Measurements from ENCODE around the gene ERMP1. TPM values are rescaled to one million over a fixed set of nuclear protein-coding genes. Genes with fewer than 3 reads are reported as not detected.

ERMP1 gene
- polyA plus RNA-seq, 3 donors: 2.5 to 3.7 (median 3.6) TPM

DNA sequence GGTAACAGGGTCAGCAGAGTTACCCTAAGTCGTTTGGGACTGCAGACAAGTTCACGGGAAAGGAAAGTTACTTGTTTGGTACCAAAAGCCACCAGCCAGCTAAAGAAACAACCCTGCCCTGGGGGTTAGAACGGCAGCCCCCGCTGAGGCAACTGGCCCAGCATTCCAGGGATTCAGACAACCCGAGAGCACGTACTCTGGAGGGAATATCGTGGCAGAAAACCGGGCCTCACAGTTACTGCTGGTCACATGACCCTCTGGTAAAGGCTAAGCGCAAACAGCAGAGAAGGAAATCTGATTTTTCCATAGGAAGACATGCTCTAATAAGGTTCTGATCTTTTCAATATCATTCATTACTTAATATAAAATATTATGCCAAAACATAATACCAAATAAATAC, 35.3 kb upstream of the ERMP1 start:
- no peak overlapping the region for H3K4me2 ChIP-seq (replicated peaks; ENCODE audit: extremely low read depth, low read length, poor library complexity, severe bottlenecking)
- no peak overlapping the region for H3K27ac ChIP-seq (ENCODE audit: low read depth in 1 of 2, low read length in 2 of 2)
- H3K4me1 ChIP-seq (ENCODE audit: control insufficient read depth in 1 of 2, insufficient read depth in 2 of 2, low read length in 2 of 2): no peaks in the 10 kb centered on the region
- intact Hi-C loops (cut with micrococcal nuclease): no loop called here
- no peak for DNase-seq
- no peak overlapping the region for H3K4me3 Mint-ChIP-seq
- H3K27ac Mint-ChIP-seq: no peak overlapping the region
- no peak for TF ChIP-seq CTCF (IDR thresholded peaks at IDR 0.05)
- H2AFZ ChIP-seq (ENCODE audit: insufficient read depth, low read depth, low read length, poor library complexity, severe bottlenecking): no peak overlapping the region
- no peak overlapping the region for H3K9ac ChIP-seq (ENCODE audit: insufficient read depth, low read length, poor library complexity, severe bottlenecking)
- no peak overlapping the region for H3K4me3 ChIP-seq (replicated peaks in 1 of 3; ENCODE audit: low read depth in 2 of 3, low read length in 3 of 3)
- H3K4me1 Mint-ChIP-seq: no peaks in the 10 kb centered on the region
- H3K36me3 Mint-ChIP-seq: peaks cover 0 to 1% of the 10 kb centered on the region in 2 donors
- no peaks in the 10 kb centered on the region for H3K79me2 ChIP-seq (ENCODE audit: insufficient read depth, low read length)
- no peaks in the 10 kb centered on the region for H4K20me1 ChIP-seq (ENCODE audit: insufficient read depth, low read length)
- H3K27me3 ChIP-seq (ENCODE audit: control insufficient read depth in 2 of 2, insufficient read depth in 2 of 2, low read length in 2 of 2): no peaks in the 10 kb centered on the region
- no peaks in the 10 kb centered on the region for H3K9me3 ChIP-seq (replicated peaks in 1 of 2; ENCODE audit: control insufficient read depth in 1 of 2, insufficient read depth in 1 of 2, low read length in 2 of 2)
- H3K9me3 Mint-ChIP-seq: peaks cover 0 to 4% (median 0%) of the 10 kb centered on the region in 7 donors
- H3K27me3 Mint-ChIP-seq (ENCODE audit: low read depth in 3 of 3): peaks cover 0 to 4% (median 0%) of the 10 kb centered on the region in 3 donors
- 96% methylated on average over 7 of the region's 9 CpGs for WGBS (ENCODE audit: insufficient coverage)
- no peaks in the 10 kb centered on the region for H3K36me3 ChIP-seq (replicated peaks in 1 of 2; ENCODE audit: control insufficient read depth in 1 of 2, insufficient read depth in 2 of 2, low read length in 2 of 2)

- no peaks in the 10 kb centered on the region for H4K20me1 ChIP-seq (ENCODE audit: insufficient read depth, low read length)
- DNase-seq: no peak
- H3K79me2 ChIP-seq (ENCODE audit: insufficient read depth, low read length): no peaks in the 10 kb centered on the region
- no peaks in the 10 kb centered on the region for H3K9me3 ChIP-seq (replicated peaks in 1 of 2; ENCODE audit: control insufficient read depth in 1 of 2, insufficient read depth in 1 of 2, low read length in 2 of 2)
- Mint-ChIP-seq H3K27ac (no peak overlapping the region), H3K27me3 (ENCODE audit: low read depth in 3 of 3) (peaks cover 0 to 2% (median 0%) of the 10 kb centered on the region in 3 donors), H3K9me3 (peaks cover 0 to 4% (median 0%) of the 10 kb centered on the region in 7 donors), H3K4me3 (no peak overlapping the region), H3K36me3 (peaks cover 0 to 1% of the 10 kb centered on the region in 2 donors), H3K4me1 (no peaks in the 10 kb centered on the region)
- H3K36me3 ChIP-seq (replicated peaks in 1 of 2; ENCODE audit: control insufficient read depth in 1 of 2, insufficient read depth in 2 of 2, low read length in 2 of 2): no peaks in the 10 kb centered on the region
- H2AFZ ChIP-seq (ENCODE audit: insufficient read depth, low read depth, low read length, poor library complexity, severe bottlenecking): no peak overlapping the region
- H3K27me3 ChIP-seq (ENCODE audit: control insufficient read depth in 2 of 2, insufficient read depth in 2 of 2, low read length in 2 of 2): no peaks in the 10 kb centered on the region
- no peak for TF ChIP-seq CTCF (IDR thresholded peaks at IDR 0.05)
- WGBS (ENCODE audit: insufficient coverage): 100% methylated on average over 2 of the region's 3 CpGs
- no peak overlapping the region for H3K4me3 ChIP-seq (replicated peaks in 1 of 3; ENCODE audit: low read depth in 2 of 3, low read length in 3 of 3)
- intact Hi-C loops (cut with micrococcal nuclease): no loop called here
- no peaks in the 10 kb centered on the region for H3K4me1 ChIP-seq (ENCODE audit: control insufficient read depth in 1 of 2, insufficient read depth in 2 of 2, low read length in 2 of 2)
- no peak overlapping the region for H3K27ac ChIP-seq (ENCODE audit: low read depth in 1 of 2, low read length in 2 of 2)
- H3K9ac ChIP-seq (ENCODE audit: insufficient read depth, low read length, poor library complexity, severe bottlenecking): no peak overlapping the region
- no peak overlapping the region for H3K4me2 ChIP-seq (replicated peaks; ENCODE audit: extremely low read depth, low read length, poor library complexity, severe bottlenecking)
Measured at GRCh38 chr9:5866685-5867084, 33.8 kb upstream of the ERMP1 start.

Data from CD14-positive monocyte (primary cell).